ENCODE measurements around the gene STIMATE. TPM values are rescaled to one million over a fixed set of nuclear protein-coding genes. Genes with fewer than 3 reads are reported as not detected.

STIMATE gene
- polyA plus RNA-seq, 1 donor from 2014 or later: 14.6 TPM

DNA sequence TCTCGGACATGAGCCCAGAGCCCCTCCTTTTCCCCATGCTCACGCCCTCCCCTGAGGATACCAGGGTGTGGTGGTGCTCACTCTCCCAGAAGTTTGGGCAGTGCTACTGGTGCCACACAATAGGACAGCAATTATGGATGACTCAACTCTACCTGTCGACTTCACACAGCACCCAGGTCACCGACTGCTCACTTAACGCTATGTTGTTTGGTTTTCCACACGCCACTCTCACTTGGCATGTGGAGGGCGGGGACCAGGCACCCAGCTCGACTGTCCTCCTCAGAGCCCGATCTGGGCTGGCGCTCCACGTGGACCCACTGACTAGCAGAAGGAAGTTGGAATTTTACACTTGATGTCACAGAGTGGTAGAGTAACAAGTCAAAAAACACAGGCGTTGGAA, 30.9 kb downstream of the STIMATE start:
- no peaks in the 10 kb centered on the region for H3K27me3 ChIP-seq (ENCODE audit: insufficient read depth, low read depth, low read length)
- H3K79me2 ChIP-seq (replicated peaks; ENCODE audit: insufficient read depth, low read length): no peaks in the 10 kb centered on the region
- H4K20me1 ChIP-seq (ENCODE audit: insufficient read depth): no peaks in the 10 kb centered on the region

DNA sequence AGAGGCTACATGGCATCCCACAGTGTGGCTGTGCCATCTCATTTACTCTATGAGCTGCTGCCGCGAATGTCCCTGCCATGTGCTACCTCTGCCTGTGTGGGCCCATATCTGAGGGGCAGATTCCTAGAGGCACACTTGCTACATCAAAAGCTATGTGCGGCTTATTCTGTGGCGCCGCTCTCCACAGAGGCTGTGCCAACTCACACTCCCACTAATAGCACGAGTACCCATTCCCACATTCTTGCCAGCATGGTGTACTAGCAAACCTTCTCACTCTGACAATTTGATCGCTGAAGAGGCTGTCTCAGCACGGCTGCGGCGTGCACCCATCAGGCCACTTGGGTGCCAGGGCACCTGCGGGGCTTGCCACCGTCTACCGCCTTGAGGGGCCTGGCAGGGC, 31.4 kb downstream of the STIMATE start:
- Histone ChIP-seq H3K79me2 (replicated peaks; ENCODE audit: insufficient read depth, low read length) (no peaks in the 10 kb centered on the region), H3K36me3 (ENCODE audit: insufficient read depth, low read length) (no peaks in the 10 kb centered on the region), H2AFZ (ENCODE audit: low read depth, low read length) (no peak overlapping the region), H3K9me3 (ENCODE audit: low read length) (no peaks in the 10 kb centered on the region), H4K20me1 (ENCODE audit: insufficient read depth) (no peaks in the 10 kb centered on the region), H3K4me2 (ENCODE audit: low read length) (no peak overlapping the region), H3K27me3 (ENCODE audit: insufficient read depth, low read depth, low read length) (no peaks in the 10 kb centered on the region), H3K27ac (ENCODE audit: low read length) (no peak overlapping the region), H3F3A (ENCODE audit: insufficient read depth, low read length, poor library complexity, severe bottlenecking) (no peaks in the 10 kb centered on the region), H3K4me3 (ENCODE audit: low read length) (no peak overlapping the region), H3K9me2 (ENCODE audit: insufficient read depth, low read length) (no peaks in the 10 kb centered on the region), H3K9ac (ENCODE audit: low read length) (no peak overlapping the region)
- TF ChIP-seq, protein P1, sequence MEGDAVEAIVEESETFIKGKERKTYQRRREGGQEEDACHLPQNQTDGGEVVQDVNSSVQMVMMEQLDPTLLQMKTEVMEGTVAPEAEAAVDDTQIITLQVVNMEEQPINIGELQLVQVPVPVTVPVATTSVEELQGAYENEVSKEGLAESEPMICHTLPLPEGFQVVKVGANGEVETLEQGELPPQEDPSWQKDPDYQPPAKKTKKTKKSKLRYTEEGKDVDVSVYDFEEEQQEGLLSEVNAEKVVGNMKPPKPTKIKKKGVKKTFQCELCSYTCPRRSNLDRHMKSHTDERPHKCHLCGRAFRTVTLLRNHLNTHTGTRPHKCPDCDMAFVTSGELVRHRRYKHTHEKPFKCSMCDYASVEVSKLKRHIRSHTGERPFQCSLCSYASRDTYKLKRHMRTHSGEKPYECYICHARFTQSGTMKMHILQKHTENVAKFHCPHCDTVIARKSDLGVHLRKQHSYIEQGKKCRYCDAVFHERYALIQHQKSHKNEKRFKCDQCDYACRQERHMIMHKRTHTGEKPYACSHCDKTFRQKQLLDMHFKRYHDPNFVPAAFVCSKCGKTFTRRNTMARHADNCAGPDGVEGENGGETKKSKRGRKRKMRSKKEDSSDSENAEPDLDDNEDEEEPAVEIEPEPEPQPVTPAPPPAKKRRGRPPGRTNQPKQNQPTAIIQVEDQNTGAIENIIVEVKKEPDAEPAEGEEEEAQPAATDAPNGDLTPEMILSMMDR (IDR thresholded peaks at IDR 0.05; ENCODE audit: poor library complexity, severe bottlenecking): no peak
- TF ChIP-seq EP300 (conservative IDR thresholded peaks at IDR 0.05; ENCODE audit: poor library complexity, severe bottlenecking): no peak
- no peak for TF ChIP-seq RAD21 (conservative IDR thresholded peaks at IDR 0.05)
- TF ChIP-seq, protein P2, sequence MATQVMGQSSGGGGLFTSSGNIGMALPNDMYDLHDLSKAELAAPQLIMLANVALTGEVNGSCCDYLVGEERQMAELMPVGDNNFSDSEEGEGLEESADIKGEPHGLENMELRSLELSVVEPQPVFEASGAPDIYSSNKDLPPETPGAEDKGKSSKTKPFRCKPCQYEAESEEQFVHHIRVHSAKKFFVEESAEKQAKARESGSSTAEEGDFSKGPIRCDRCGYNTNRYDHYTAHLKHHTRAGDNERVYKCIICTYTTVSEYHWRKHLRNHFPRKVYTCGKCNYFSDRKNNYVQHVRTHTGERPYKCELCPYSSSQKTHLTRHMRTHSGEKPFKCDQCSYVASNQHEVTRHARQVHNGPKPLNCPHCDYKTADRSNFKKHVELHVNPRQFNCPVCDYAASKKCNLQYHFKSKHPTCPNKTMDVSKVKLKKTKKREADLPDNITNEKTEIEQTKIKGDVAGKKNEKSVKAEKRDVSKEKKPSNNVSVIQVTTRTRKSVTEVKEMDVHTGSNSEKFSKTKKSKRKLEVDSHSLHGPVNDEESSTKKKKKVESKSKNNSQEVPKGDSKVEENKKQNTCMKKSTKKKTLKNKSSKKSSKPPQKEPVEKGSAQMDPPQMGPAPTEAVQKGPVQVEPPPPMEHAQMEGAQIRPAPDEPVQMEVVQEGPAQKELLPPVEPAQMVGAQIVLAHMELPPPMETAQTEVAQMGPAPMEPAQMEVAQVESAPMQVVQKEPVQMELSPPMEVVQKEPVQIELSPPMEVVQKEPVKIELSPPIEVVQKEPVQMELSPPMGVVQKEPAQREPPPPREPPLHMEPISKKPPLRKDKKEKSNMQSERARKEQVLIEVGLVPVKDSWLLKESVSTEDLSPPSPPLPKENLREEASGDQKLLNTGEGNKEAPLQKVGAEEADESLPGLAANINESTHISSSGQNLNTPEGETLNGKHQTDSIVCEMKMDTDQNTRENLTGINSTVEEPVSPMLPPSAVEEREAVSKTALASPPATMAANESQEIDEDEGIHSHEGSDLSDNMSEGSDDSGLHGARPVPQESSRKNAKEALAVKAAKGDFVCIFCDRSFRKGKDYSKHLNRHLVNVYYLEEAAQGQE (IDR thresholded peaks at IDR 0.05; ENCODE audit: borderline replicate concordance): no peak
- no peak for TF ChIP-seq EZH2 (IDR thresholded peaks at IDR 0.05; ENCODE audit: borderline replicate concordance, insufficient read depth, low read length, poor library complexity, severe bottlenecking)
- no peak for TF ChIP-seq SMC3 (conservative IDR thresholded peaks at IDR 0.05; ENCODE audit: poor library complexity)
- no peak for TF ChIP-seq POLR2AphosphoS5 (IDR thresholded peaks at IDR 0.05)
- no peak for TF ChIP-seq MXI1 (conservative IDR thresholded peaks at IDR 0.05; ENCODE audit: poor library complexity, severe bottlenecking)
- no peak for TF ChIP-seq TAF1 (IDR thresholded peaks at IDR 0.05; ENCODE audit: low read depth)

More for the DNA sequence above, 30.9 kb downstream of the STIMATE start:
- no peak for TF ChIP-seq EP300 (conservative IDR thresholded peaks at IDR 0.05; ENCODE audit: poor library complexity, severe bottlenecking)
- no peak for TF ChIP-seq EZH2 (IDR thresholded peaks at IDR 0.05; ENCODE audit: borderline replicate concordance, insufficient read depth, low read length, poor library complexity, severe bottlenecking)
- H3K4me2 ChIP-seq (ENCODE audit: low read length): no peak overlapping the region
- H3K9me3 ChIP-seq (ENCODE audit: low read length): no peaks in the 10 kb centered on the region
- H3K27ac ChIP-seq (ENCODE audit: low read length): no peak overlapping the region
- H3K9ac ChIP-seq (ENCODE audit: low read length): no peak overlapping the region
- no peaks in the 10 kb centered on the region for H3K36me3 ChIP-seq (ENCODE audit: insufficient read depth, low read length)
- no peaks in the 10 kb centered on the region for H3K9me2 ChIP-seq (ENCODE audit: insufficient read depth, low read length)
- no peaks in the 10 kb centered on the region for H3F3A ChIP-seq (ENCODE audit: insufficient read depth, low read length, poor library complexity, severe bottlenecking)
- H3K4me3 ChIP-seq (ENCODE audit: low read length): no peak overlapping the region
- no peak overlapping the region for H2AFZ ChIP-seq (ENCODE audit: low read depth, low read length)

DNA sequence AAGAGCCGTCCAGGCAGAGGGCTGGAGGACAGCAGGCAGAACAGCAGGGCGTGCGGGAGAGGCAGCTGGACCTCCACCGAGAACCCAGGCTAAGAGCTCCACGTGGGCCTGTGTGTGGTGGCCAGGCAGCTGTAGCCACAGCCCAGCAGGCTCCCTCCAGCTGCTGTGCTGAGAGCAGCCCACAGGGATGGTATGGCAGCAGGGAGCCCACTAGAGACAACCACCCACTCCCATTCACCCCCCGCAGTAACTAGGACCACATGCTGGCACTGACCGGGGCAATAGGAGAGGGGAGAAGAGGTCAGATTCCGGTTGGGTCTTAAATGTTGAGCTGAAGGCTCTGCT, 37.0 kb downstream of the STIMATE start:
- Histone ChIP-seq H3K79me2 (replicated peaks; ENCODE audit: insufficient read depth, low read length) (no peaks in the 10 kb centered on the region), H3K9me2 (ENCODE audit: insufficient read depth, low read length) (no peaks in the 10 kb centered on the region), H3K9ac (ENCODE audit: low read length) (no peak overlapping the region), H4K20me1 (ENCODE audit: insufficient read depth) (no peaks in the 10 kb centered on the region), H2AFZ (ENCODE audit: low read depth, low read length) (no peak overlapping the region), H3K27ac (ENCODE audit: low read length) (no peak overlapping the region), H3K4me3 (ENCODE audit: low read length) (no peak overlapping the region), H3F3A (ENCODE audit: insufficient read depth, low read length, poor library complexity, severe bottlenecking) (no peaks in the 10 kb centered on the region), H3K4me2 (ENCODE audit: low read length) (no peak overlapping the region), H3K9me3 (ENCODE audit: low read length) (no peaks in the 10 kb centered on the region), H3K36me3 (ENCODE audit: insufficient read depth, low read length) (no peaks in the 10 kb centered on the region), H3K27me3 (ENCODE audit: insufficient read depth, low read depth, low read length) (no peaks in the 10 kb centered on the region)
- TF ChIP-seq EZH2 (IDR thresholded peaks at IDR 0.05; ENCODE audit: borderline replicate concordance, insufficient read depth, low read length, poor library complexity, severe bottlenecking) (no peak), POLR2AphosphoS5 (IDR thresholded peaks at IDR 0.05) (no peak), MXI1 (conservative IDR thresholded peaks at IDR 0.05; ENCODE audit: poor library complexity, severe bottlenecking) (no peak)

Data from neural cell (in vitro differentiated cells).